ENCODE results near the gene CDK16.

The CDK16 gene

GRCh38 chrX:47228550-47229270 is 10.2 kb downstream of the CDK16 start:
- no peak for FAIRE-seq

- FAIRE-seq = no peak
Measured at GRCh38 chrX:47229427-47229826, 10.9 kb downstream of the CDK16 start.

GRCh38 chrX:47230136-47230868 is 11.8 kb downstream of the CDK16 start:
- FAIRE-seq = no peak

- no peak for FAIRE-seq
Measured at GRCh38 chrX:47231167-47231566, 12.7 kb downstream of the CDK16 start.

- no peak for FAIRE-seq
Measured at GRCh38 chrX:47232197-47232802, 13.8 kb downstream of the CDK16 start.

GRCh38 chrX:47232803-47233332 is 14.4 kb downstream of the CDK16 start, which contains the start of gene USP11:
TSS of gene USP11 (plus strand) at chrX:47233009. CDS start at chrX:47233044, 35 bp downstream.
- FAIRE-seq = no peak

GRCh38 chrX:47233333-47234113 is 15.0 kb downstream of the CDK16 start:
- peak; percentile 85 for FAIRE-seq

- no peak for FAIRE-seq
Measured at GRCh38 chrX:47234583-47234982, 16.1 kb downstream of the CDK16 start.

- FAIRE-seq = no peak
Measured at GRCh38 chrX:47235691-47236103, 17.2 kb downstream of the CDK16 start.

- no peak for FAIRE-seq
Measured at GRCh38 chrX:47239199-47239598, 20.7 kb downstream of the CDK16 start.

GRCh38 chrX:47239898-47240545 is 21.5 kb downstream of the CDK16 start:
- FAIRE-seq = no peak

- FAIRE-seq = no peak
Measured at GRCh38 chrX:47240619-47241018, 22.1 kb downstream of the CDK16 start.

GRCh38 chrX:47241201-47242011 is 22.9 kb downstream of the CDK16 start:
- no peak for FAIRE-seq

GRCh38 chrX:47242321-47242720 is 23.8 kb downstream of the CDK16 start:
- FAIRE-seq = no peak

- FAIRE-seq = no peak
Measured at GRCh38 chrX:47243351-47243750, 24.9 kb downstream of the CDK16 start.

- FAIRE-seq = no peak
Measured at GRCh38 chrX:47244676-47245075, 26.2 kb downstream of the CDK16 start.

- no peak for FAIRE-seq
Measured at GRCh38 chrX:47245156-47245555, 26.7 kb downstream of the CDK16 start.

- FAIRE-seq = no peak
Measured at GRCh38 chrX:47247206-47247998, 28.9 kb downstream of the CDK16 start.

GRCh38 chrX:47247999-47248320 is 29.5 kb downstream of the CDK16 start:
- FAIRE-seq = no peak

GRCh38 chrX:47248576-47248975 is 30.1 kb downstream of the CDK16 start:
- no peak for FAIRE-seq

- no peak for FAIRE-seq
Measured at GRCh38 chrX:47250017-47250347, 31.5 kb downstream of the CDK16 start.
